HepG2 (cell line): ENCODE results near the gene GLI3. TPM values are rescaled to one million over a fixed set of nuclear protein-coding genes. Genes with fewer than 3 reads are reported as not detected.

ENCODE experiments used
- ATAC-seq: fragments of 200-7000 bp; cut with Tn5 transposase; 3 replicates; pipeline ENCODE4 v1.9.1; 2020; ENCODE audit warnings: mild to moderate bottlenecking, moderate library complexity
- BruUV-seq: library from RNA; stranded (reverse); fragments of 400-500 nt; replicated peaks from 2 replicates; lab custom pipeline; 2021; lab: Mats Ljungman, UMichigan
- CTCF ChIA-PET: fragments of 300-600 bp; formaldehyde crosslinking; extraction: SDS; loops from one replicate; lab custom pipeline; 2021; ENCODE audit warnings: low total read pairs, inconsistent platforms, low intra/inter-chr PET ratio; lab: Yijun Ruan, JAX
- POLR2A ChIA-PET: fragments of 350-600 bp; sonication (Branson Sonifier 250); formaldehyde crosslinking; loops from one replicate; lab custom pipeline; 2020; ENCODE audit warnings: antibody characterized with exemption, inconsistent platforms; lab: Yijun Ruan, JAX
- DNase-seq: peaks from one replicate; pipeline ENCODE4 v3.0.0-alpha.2; 2015; ENCODE audit warnings: low spot score
- FAIRE-seq: peaks from 3 replicates; lab custom pipeline; 2011; peaks lifted over from hg19 to GRCh38; lab: Jason Lieb, UNC
- H2AFZ ChIP-seq: one replicate; pipeline ENCODE4 v1.6.1; 2011; ENCODE audit warnings: low read length, inconsistent platforms
- H3K27ac ChIP-seq: fragments of 300-600 bp; 3 replicates; pipeline ENCODE4 v1.8.0; 2011; ENCODE audit warnings: mixed run types, mild to moderate bottlenecking, mixed read lengths, low read length, inconsistent platforms; ENCODE audit not compliant: insufficient read depth; ENCODE audit errors: extremely low read length
- H3K27me3 ChIP-seq, 2 experiments: fragments of 200-600 bp in 1 of 2; 2 replicates in 1 of 2; 3 replicates in 1 of 2; pipeline versions ENCODE4 v1.6.0 to v1.8.0; 2011; ENCODE audit warnings: low read length in 2 of 2, mild to moderate bottlenecking in 2 of 2, moderate library complexity in 2 of 2, inconsistent platforms in 1 of 2; ENCODE audit not compliant: insufficient read depth in 2 of 2, control insufficient read depth in 1 of 2
- H3K36me3 ChIP-seq, 2 experiments: fragments of 200-600 bp in 1 of 2; replicated peaks in 1 of 2; 2 replicates in 1 of 2; 3 replicates in 1 of 2; pipeline versions ENCODE4 v1.5.1 to v1.8.0; 2011; ENCODE audit warnings: low read length in 2 of 2, inconsistent platforms in 1 of 2; ENCODE audit not compliant: insufficient read depth in 2 of 2, control insufficient read depth in 1 of 2
- H3K4me1 ChIP-seq: 2 replicates; pipeline ENCODE4 v1.5.1; 2012; ENCODE audit warnings: low read length, inconsistent platforms; ENCODE audit not compliant: insufficient read depth
- H3K4me2 ChIP-seq: 2 replicates; pipeline ENCODE4 v1.6.0; 2011; ENCODE audit warnings: low read depth, low read length, inconsistent platforms
- H3K4me3 ChIP-seq, 3 experiments: fragments of 200-600 bp in 1 of 3; sonication (generic), shearing (Covaris generic) in 1 of 3; replicated peaks in 1 of 3; 2 replicates each; pipeline ENCODE4 v1.5.1; 2011 to 2016; ENCODE audit warnings: low read length in 3 of 3, inconsistent platforms in 2 of 3, low read depth in 2 of 3, mild to moderate bottlenecking in 2 of 3, control low read depth in 1 of 3, mixed read lengths in 1 of 3; ENCODE audit not compliant: insufficient read depth in 1 of 3
- H3K79me2 ChIP-seq: one replicate; pipeline ENCODE4 v1.6.1; 2011; ENCODE audit warnings: low read length, inconsistent platforms; ENCODE audit not compliant: insufficient read depth
- H3K9ac ChIP-seq: 2 replicates; pipeline ENCODE4 v1.6.0; 2011; ENCODE audit warnings: mild to moderate bottlenecking, low read depth, low read length, inconsistent platforms; ENCODE audit not compliant: insufficient read depth
- H3K9me3 ChIP-seq: 2 replicates; pipeline ENCODE4 v1.5.1; 2012; ENCODE audit warnings: mild to moderate bottlenecking, low read length
- H4K20me1 ChIP-seq: 2 replicates; pipeline ENCODE4 v1.6.0; 2011; ENCODE audit warnings: inconsistent platforms, mild to moderate bottlenecking, low read length, moderate library complexity; ENCODE audit not compliant: insufficient read depth
- AHR ChIP-seq: IDR thresholded peaks from 2 replicates; pipeline ENCODE4 v1.6.1; 2018; ENCODE audit warnings: missing genetic modification reagents, missing compliant biosample characterization
- CBX1 ChIP-seq: IDR thresholded peaks from one replicate; pipeline ENCODE4 v1.6.1; 2016; ENCODE audit warnings: antibody characterized with exemption, low read depth
- JUN ChIP-seq: sonication (generic); formaldehyde crosslinking; IDR thresholded peaks from 2 replicates; pipeline ENCODE4 v1.4.0; 2020; ENCODE audit warnings: mild to moderate bottlenecking, missing genetic modification reagents
- SALL1 ChIP-seq: sonication (generic); formaldehyde crosslinking; IDR thresholded peaks from 2 replicates; pipeline ENCODE4 v1.8.0; 2022; ENCODE audit warnings: mild to moderate bottlenecking, missing genetic modification reagents
- ZNF101 ChIP-seq: sonication (generic); formaldehyde crosslinking; IDR thresholded peaks from 2 replicates; pipeline ENCODE4 v1.4.0; 2020; ENCODE audit warnings: mild to moderate bottlenecking, low read depth, missing genetic modification reagents, borderline replicate concordance
- ZNF180 ChIP-seq: sonication (generic); formaldehyde crosslinking; IDR thresholded peaks from 2 replicates; pipeline ENCODE4 v1.4.0; 2020; ENCODE audit warnings: low read depth, missing genetic modification reagents, borderline replicate concordance
- ZNF235 ChIP-seq: sonication (generic); formaldehyde crosslinking; IDR thresholded peaks from 2 replicates; pipeline ENCODE4 v1.8.1; 2023; ENCODE audit warnings: mild to moderate bottlenecking, missing genetic modification reagents, borderline replicate concordance
- ZNF788 ChIP-seq: sonication (generic); formaldehyde crosslinking; IDR thresholded peaks from 2 replicates; pipeline ENCODE4 v1.5.0; 2020; ENCODE audit warnings: mild to moderate bottlenecking, missing genetic modification reagents, borderline replicate concordance
- WGBS: methylation state at CpG from one replicate; pipeline ENCODE4 v1.1.6; 2017; ENCODE audit warnings: low lambda C conversion rate; 5-methylcytosine and 5-hydroxymethylcytosine counted together
- in situ Hi-C: cut with HindIII; loops from 2 replicates; pipeline ENCODE4 v1.10.0; 2017; ENCODE audit warnings: low pct_unique_long_range_greater_than_20kb; ENCODE audit not compliant: extremely low pct_ligation_motif_present
- intact Hi-C: fragments of 100-400 bp; cut with micrococcal nuclease; formaldehyde crosslinking; loops from one replicate; pipeline ENCODE4 v1.10.0; 2022; ENCODE audit not compliant: unreplicated experiment
- polyA plus RNA-seq, 8 experiments: library from polyadenylated mRNA; depleted of rRNA in 3 of 8; stranded (reverse) in 7 of 8; unstranded in 1 of 8; fragments of >200 nt; fragmentation: Illumina TruSeq in 4 of 8; extraction: Trizol in 4 of 8; gene quantifications; 2 replicates each; pipeline versions ENCODE4 v1.2.1 to v1.2.3, GENCODE V29; 2011 to 2016; ENCODE audit warnings: low read depth in 4 of 8, missing spikeins in 1 of 8, mixed read lengths in 1 of 8; ENCODE audit not compliant: insufficient read depth in 1 of 8
- total RNA-seq, 5 experiments: library from RNA; depleted of rRNA; stranded (reverse); fragments of >200 nt; fragmentation: Illumina TruSeq; extraction: Trizol; gene quantifications; 2 replicates each; pipeline ENCODE4 v1.2.3, GENCODE V29; 2016; ENCODE audit warnings: low read depth in 1 of 5
- TF ChIP-seq, protein P1 (sequence below): sonication (generic); formaldehyde crosslinking; IDR thresholded peaks from 2 replicates; pipeline ENCODE4 v1.5.1; 2020; ENCODE audit warnings: missing genetic modification reagents, mild to moderate bottlenecking, borderline replicate concordance
- TF ChIP-seq, protein P2 (sequence below): sonication (generic); formaldehyde crosslinking; IDR thresholded peaks from 2 replicates; pipeline ENCODE4 v1.4.0; 2020; ENCODE audit warnings: missing genetic modification reagents
- TF ChIP-seq, protein P3 (sequence below): sonication (generic); formaldehyde crosslinking; IDR thresholded peaks from 2 replicates; pipeline ENCODE4 v1.4.0; 2020; ENCODE audit warnings: missing genetic modification reagents
- TF ChIP-seq, protein P4 (sequence below): IDR thresholded peaks from 2 replicates; pipeline ENCODE4 v1.6.1; 2016

GLI3 gene
- total and polyA plus RNA-seq, 2 of the 13 experiments (the other 11 are each of a cell fraction or from before 2014, with no cell fraction given): not detected

DNA sequence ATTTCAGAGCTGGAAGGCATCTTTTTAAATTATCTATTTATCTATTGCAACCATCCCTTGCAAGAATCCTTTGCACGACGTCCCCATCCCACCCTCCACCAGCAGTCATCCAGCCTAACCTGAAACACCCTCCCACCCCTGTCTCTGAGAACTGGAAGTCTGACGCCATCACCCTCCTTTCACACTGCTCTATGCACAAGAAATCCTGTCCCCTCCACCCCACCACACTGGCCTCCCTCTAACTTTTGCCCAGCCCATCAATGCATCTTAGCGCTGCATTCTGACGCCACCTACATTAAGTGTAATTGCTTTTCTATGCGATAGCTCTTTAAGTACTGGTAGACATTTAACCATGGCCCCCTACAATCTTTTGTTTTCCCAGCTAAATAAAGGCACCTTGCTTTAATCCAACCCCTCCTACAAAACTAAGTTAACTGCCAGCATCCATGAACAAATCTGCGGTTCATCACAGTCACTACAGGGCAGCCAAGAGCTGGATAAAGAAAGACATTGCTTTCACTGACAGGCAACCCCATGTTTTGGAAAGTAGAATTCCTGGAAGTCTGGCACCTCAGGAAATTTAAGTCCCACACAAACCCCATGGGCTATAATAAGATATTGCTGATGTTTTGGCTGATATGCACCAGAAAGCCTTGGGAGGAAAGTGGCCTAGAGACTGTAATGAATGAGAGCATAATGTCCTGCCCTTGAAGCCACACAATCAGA is 128.0 kb downstream of the GLI3 start:
- no peaks in the 10 kb centered on the region for H3K9me3 ChIP-seq
- no peaks in the 10 kb centered on the region for H3K4me1 ChIP-seq
- BruUV-seq: no TSS peak
- FAIRE-seq (no peak), ATAC-seq (no peak), DNase-seq (no peak)
- no peak overlapping the region for H3K27ac ChIP-seq
- in situ Hi-C loops (no loop called here), intact Hi-C loops (no loop called here)
- no peak overlapping the region for H2AFZ ChIP-seq
- H3K27me3 ChIP-seq: peaks cover 0 to 34% of the 10 kb centered on the region in 2 experiments; a peak in 3 of 5 replicates
- 39% methylated on average over 7 of the region's 7 CpGs for WGBS
- H3K4me2 ChIP-seq: no peak overlapping the region
- no peak overlapping the region for H3K9ac ChIP-seq
- H3K36me3 ChIP-seq: no peaks in the 10 kb centered on the region
- no peak overlapping the region for H3K4me3 ChIP-seq
- ChIA-PET POLR2A (no interaction called here), CTCF (no interaction called here)
- no peaks in the 10 kb centered on the region for H4K20me1 ChIP-seq
- no peaks in the 10 kb centered on the region for H3K79me2 ChIP-seq
- TF ChIP-seq ZNF235 (CRISPR knock-in tag) (no peak), ZNF101 (CRISPR knock-in tag) (no peak), JUN (no peak), CBX1 (no peak), ZNF788 (CRISPR knock-in tag) (no peak), ZNF180 (CRISPR knock-in tag) (no peak), AHR (CRISPR knock-in tag) (no peak), SALL1 (CRISPR knock-in tag) (no peak)
- TF ChIP-seq, protein P1, sequence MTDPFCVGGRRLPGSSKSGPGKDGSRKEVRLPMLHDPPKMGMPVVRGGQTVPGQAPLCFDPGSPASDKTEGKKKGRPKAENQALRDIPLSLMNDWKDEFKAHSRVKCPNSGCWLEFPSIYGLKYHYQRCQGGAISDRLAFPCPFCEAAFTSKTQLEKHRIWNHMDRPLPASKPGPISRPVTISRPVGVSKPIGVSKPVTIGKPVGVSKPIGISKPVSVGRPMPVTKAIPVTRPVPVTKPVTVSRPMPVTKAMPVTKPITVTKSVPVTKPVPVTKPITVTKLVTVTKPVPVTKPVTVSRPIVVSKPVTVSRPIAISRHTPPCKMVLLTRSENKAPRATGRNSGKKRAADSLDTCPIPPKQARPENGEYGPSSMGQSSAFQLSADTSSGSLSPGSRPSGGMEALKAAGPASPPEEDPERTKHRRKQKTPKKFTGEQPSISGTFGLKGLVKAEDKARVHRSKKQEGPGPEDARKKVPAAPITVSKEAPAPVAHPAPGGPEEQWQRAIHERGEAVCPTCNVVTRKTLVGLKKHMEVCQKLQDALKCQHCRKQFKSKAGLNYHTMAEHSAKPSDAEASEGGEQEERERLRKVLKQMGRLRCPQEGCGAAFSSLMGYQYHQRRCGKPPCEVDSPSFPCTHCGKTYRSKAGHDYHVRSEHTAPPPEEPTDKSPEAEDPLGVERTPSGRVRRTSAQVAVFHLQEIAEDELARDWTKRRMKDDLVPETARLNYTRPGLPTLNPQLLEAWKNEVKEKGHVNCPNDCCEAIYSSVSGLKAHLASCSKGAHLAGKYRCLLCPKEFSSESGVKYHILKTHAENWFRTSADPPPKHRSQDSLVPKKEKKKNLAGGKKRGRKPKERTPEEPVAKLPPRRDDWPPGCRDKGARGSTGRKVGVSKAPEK (CRISPR knock-in tag): no peak
- TF ChIP-seq, protein P2, sequence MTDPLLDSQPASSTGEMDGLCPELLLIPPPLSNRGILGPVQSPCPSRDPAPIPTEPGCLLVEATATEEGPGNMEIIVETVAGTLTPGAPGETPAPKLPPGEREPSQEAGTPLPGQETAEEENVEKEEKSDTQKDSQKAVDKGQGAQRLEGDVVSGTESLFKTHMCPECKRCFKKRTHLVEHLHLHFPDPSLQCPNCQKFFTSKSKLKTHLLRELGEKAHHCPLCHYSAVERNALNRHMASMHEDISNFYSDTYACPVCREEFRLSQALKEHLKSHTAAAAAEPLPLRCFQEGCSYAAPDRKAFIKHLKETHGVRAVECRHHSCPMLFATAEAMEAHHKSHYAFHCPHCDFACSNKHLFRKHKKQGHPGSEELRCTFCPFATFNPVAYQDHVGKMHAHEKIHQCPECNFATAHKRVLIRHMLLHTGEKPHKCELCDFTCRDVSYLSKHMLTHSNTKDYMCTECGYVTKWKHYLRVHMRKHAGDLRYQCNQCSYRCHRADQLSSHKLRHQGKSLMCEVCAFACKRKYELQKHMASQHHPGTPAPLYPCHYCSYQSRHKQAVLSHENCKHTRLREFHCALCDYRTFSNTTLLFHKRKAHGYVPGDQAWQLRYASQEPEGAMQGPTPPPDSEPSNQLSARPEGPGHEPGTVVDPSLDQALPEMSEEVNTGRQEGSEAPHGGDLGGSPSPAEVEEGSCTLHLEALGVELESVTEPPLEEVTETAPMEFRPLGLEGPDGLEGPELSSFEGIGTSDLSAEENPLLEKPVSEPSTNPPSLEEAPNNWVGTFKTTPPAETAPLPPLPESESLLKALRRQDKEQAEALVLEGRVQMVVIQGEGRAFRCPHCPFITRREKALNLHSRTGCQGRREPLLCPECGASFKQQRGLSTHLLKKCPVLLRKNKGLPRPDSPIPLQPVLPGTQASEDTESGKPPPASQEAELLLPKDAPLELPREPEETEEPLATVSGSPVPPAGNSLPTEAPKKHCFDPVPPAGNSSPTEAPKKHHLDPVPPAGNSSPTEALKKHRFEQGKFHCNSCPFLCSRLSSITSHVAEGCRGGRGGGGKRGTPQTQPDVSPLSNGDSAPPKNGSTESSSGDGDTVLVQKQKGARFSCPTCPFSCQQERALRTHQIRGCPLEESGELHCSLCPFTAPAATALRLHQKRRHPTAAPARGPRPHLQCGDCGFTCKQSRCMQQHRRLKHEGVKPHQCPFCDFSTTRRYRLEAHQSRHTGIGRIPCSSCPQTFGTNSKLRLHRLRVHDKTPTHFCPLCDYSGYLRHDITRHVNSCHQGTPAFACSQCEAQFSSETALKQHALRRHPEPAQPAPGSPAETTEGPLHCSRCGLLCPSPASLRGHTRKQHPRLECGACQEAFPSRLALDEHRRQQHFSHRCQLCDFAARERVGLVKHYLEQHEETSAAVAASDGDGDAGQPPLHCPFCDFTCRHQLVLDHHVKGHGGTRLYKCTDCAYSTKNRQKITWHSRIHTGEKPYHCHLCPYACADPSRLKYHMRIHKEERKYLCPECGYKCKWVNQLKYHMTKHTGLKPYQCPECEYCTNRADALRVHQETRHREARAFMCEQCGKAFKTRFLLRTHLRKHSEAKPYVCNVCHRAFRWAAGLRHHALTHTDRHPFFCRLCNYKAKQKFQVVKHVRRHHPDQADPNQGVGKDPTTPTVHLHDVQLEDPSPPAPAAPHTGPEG (CRISPR knock-in tag): no peak
- TF ChIP-seq, protein P3, sequence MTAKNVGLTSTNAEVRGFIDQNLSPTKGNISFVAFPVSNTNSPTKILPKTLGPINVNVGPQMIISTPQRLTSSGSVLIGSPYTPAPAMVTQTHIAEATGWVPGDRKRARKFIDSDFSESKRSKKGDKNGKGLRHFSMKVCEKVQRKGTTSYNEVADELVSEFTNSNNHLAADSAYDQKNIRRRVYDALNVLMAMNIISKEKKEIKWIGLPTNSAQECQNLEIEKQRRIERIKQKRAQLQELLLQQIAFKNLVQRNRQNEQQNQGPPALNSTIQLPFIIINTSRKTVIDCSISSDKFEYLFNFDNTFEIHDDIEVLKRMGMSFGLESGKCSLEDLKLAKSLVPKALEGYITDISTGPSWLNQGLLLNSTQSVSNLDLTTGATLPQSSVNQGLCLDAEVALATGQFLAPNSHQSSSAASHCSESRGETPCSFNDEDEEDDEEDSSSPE (CRISPR knock-in tag): no peak
- TF ChIP-seq, protein P4, sequence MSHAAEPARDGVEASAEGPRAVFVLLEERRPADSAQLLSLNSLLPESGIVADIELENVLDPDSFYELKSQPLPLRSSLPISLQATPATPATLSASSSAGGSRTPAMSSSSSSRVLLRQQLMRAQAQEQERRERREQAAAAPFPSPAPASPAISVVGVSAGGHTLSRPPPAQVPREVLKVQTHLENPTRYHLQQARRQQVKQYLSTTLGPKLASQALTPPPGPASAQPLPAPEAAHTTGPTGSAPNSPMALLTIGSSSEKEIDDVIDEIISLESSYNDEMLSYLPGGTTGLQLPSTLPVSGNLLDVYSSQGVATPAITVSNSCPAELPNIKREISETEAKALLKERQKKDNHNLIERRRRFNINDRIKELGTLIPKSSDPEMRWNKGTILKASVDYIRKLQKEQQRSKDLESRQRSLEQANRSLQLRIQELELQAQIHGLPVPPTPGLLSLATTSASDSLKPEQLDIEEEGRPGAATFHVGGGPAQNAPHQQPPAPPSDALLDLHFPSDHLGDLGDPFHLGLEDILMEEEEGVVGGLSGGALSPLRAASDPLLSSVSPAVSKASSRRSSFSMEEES (CRISPR knock-in tag): no peak
